ENCODE results near the gene UGT1A8.
"Not testable (repeated sequence)": the region's sequence is repeated elsewhere in the genome, so short reads cannot be mapped to it uniquely, and the experiment has no call there.

Gene UGT1A8

DNA sequence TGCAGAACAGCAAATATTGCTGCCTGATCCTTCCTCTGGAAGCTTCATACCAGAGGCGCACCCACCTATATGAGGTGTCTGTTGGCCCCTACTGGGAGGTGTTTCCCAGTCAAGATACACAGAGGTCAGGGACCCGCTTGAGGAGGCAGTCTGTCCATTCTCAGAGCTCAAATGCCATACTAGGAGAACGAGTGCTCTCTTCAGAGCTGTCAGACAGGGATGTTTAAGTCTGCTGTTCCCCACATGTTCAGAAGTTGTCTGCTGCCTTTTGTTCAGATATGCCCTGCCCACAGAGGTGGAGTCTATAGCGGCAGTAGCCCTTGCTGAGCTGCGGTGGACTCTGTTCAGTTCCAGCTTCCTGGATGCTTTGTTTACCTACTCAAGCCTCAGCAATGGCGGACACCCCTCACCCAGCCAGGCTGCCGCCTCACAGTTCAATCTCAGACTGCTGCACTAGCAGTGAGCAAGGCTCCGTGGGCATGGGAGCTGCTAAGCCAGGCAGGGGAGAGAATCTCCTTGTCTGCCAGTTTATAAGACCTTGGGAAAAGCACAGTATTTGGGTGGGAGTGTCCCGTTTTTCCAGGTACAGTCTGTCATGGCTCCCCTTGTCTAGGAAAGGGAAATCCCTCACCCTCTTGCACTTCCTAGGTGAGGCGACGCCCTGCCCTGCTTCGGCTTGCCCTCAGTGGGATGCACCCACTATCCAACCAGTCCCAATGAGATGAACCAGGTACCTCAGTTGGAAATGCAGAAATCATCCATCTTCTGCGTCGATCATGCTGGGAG lies 119.6 kb downstream of the UGT1A8 start:
- not testable (repeated sequence) for DNase-seq

DNA sequence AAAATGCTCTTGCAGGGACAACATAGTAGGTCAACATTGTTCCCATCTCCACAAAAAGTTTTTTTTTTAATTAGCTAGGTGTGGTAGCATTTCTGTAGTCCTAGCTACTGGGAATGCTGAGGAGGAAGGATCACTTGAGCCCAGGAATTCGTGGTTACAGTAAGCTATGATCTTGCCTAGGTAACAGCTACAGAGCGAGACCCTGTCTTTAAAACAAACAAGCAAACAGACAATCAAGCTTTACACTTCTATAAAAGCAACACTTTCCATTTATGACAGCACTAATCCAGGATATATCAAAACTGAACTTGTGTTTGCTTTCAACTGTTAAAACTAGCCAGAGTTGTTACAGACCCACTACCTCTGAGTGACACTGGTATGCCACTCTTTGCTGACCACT lies 123.4 kb downstream of the UGT1A8 start:
- no peak for DNase-seq

DNA sequence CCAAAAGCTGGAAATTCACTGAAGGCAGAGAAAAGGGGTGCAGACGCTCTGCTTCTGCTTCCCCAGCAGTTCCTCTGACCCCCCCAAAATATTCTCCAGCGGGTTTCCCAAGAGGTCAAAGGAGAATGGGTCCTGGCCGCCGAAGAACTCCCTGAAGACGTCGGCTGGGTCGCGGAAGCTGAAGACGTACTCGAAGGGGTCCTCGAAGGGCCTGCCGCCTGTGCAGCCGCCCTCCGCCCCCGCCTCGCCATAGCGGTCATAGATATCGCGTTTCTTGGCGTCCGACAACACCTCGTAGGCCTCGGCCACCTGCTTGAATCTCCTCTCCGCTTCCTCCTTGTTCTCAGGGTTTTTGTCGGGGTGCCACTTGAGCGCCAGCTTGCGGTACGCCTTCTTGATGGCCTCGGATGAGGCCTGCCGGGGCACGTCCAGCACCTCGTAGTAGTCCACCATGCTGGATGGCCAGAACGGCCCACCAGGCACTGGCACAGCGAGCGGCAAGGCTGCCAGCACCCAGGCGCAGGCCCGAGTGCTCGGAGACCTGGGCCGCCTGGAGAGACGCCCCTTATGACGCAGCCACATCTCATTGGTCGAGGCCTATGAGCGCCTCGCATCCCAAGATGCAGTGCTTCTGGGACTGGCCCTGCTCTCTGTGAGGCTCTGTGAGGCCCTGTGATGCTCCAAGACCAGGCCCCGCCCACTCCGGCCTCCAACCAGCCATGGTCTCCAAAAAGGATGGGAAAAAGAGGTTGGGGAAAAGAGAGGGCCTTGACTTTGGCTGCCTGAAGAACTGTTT lies 126.2 kb downstream of the UGT1A8 start:
- no peak for DNase-seq

- DNase-seq, result no peak
Measured at GRCh38 chr2:233745073-233745755, 127.8 kb downstream of the UGT1A8 start.

GRCh38 chr2:233745838-233746237 lies 128.4 kb downstream of the UGT1A8 start:
- DNase-seq, result not testable (repeated sequence)

- no peak for DNase-seq
Measured at GRCh38 chr2:233746475-233747282, 129.2 kb downstream of the UGT1A8 start.

GRCh38 chr2:233747283-233747544 lies 129.8 kb downstream of the UGT1A8 start:
- DNase-seq, result no peak

DNA sequence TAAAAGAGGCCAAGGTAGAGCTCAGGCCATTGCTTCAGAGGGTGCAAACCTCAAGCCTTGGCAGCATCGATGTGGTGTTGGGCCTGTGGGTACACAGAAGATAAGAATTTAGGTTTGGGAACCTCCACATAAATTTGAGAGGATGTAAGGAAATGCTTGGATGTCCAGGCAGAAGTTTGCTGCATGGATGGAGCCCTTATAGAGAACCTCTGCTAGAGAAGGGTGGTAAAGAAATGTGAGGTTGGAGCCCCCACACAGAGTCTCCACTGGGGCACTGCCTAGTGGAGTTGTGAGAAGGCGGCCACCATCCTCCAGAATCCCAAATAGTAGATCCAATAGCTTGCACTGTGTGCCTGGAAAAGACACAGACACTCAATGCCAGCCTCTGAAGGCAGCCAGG lies 133.3 kb downstream of the UGT1A8 start:
- not testable (repeated sequence) for DNase-seq

- not testable (repeated sequence) for DNase-seq
Measured at GRCh38 chr2:233751212-233752009, 134.0 kb downstream of the UGT1A8 start.

DNA sequence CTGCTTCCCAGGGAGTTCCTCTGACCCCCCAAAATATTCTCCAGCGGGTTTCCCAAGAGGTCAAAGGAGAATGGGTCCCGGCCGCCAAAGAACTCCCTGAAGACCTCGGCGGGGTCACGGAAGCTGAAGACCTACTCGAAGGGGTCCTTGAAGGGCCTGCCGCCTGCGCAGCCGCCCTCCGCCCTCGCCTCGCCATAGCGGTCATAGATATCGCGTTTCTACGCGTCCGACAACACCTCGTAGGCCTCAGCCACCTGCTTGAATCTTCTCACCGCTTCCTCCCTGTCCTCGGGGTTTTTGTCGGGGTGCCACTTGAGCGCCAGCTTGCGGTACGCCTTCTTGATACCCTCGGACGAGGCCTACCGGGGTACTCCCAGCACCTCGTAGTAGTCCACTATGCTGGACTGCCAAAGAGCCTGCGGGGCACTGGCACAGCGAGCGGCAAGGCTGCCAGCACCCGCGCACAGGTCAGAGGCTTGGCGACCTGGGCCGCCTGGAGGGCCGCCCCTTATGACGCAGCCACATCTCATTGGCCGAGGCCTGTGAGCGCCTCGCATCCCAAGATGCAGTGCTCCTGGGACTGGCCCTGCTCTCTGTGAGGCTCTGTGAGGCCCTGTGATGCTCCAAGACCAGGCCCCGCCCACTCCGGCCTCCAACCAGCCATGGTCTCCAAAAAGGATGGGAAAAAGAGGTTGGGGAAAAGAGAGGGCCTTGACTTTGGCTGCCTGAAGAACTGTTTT lies 137.6 kb downstream of the UGT1A8 start:
- no peak for DNase-seq

DNA sequence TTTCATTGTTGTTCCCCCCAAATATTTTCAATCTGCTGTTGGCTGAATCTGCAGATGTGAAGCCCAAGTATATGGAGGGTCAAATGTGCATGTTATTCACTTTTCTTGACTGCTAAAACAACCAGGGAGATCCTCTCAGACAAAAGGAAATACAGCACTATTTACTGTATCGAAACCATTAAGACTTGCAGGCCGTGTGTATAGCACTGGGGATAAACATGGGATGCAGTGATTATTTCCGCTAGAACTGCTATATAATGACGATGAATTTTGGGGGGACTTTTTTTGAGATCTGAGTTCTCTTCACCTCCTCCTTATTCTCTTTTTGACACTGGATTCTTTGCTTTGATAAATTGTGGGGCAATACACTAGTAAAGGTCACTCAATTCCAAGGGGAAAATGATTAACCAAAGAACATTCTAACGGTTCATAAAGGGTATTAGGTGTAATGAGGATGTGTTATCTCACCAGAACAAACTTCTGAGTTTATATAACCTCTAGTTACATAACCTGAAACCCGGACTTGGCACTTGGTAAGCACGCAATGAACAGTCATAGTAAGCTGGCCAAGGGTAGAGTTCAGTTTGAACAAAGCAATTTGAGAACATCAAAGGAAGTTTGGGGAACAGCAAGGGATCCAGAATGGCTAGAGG lies 139.1 kb downstream of the UGT1A8 start:
- no peak for DNase-seq

GRCh38 chr2:233758141-233758540 lies 140.7 kb downstream of the UGT1A8 start:
- no peak for DNase-seq

DNA sequence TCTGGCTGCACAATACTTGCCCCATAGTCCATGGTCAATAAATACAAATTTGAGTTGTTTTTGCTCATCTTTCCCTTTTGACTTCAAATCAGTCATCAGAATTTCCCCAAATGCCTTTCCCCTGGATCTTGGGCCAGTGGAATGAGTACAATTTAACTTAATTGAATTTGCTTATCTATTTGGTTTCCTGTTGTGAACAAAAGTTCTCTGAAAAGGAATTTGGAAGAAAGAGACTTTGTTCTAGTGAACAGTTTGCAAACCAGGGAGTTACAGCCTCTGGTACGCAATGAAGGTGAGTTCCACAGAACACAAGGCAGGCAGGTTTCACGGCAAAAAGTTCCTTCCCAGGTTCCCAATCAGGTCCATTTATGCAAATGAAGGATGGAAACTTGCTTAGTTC lies 141.4 kb downstream of the UGT1A8 start:
- no peak for DNase-seq

- no peak for DNase-seq
Measured at GRCh38 chr2:233760043-233760442, 142.6 kb downstream of the UGT1A8 start, which contains the start of gene UGT1A1. Gene UGT1A1, plus strand, starts transcription at chr2:233760270. Its CDS starts 18 bp downstream, at chr2:233760288.

GRCh38 chr2:233761040-233761769 lies 143.8 kb downstream of the UGT1A8 start:
- no peak for DNase-seq

DNA sequence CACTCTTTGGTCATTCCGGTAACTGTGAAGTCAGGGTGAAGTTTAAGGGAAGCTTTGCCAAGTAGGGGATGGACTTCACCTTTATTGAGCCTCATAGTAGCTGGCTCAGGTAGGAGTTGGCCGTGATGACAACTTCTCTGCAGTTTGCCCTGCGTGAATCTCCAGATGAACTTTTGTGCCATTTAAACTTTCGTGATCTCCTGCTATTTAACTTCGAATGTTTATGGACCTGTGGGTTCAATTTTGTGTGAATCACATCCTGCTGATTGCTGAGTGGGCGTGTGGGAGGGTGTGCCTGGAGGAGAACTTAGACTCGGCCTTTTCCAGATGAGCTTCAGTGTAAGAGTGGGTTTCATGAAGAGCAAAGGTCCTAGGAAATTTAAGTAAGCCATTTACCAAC lies 146.8 kb downstream of the UGT1A8 start:
- no peak for DNase-seq

GRCh38 chr2:233764761-233765160 lies 147.3 kb downstream of the UGT1A8 start:
- DNase-seq, result no peak

DNA sequence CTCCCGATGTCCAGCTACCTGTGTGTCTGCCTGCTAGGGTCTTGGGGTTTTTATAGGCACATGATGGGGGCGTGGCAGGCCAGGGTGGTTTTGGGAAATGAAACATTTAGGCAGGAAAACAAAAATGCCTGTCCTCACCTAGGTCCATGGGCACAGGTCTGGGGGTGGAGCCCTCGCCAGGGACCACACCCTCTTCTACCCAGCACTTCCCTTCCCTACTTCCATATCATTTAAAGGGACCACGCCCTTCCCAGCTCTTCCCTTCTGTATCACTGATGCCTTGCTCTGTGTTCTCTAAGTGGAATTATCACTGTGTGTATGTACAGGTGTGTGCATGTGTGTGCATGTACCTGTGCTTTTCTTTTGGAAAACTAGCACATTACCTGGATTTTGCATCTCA lies 149.0 kb downstream of the UGT1A8 start:
- no peak for DNase-seq

DNA sequence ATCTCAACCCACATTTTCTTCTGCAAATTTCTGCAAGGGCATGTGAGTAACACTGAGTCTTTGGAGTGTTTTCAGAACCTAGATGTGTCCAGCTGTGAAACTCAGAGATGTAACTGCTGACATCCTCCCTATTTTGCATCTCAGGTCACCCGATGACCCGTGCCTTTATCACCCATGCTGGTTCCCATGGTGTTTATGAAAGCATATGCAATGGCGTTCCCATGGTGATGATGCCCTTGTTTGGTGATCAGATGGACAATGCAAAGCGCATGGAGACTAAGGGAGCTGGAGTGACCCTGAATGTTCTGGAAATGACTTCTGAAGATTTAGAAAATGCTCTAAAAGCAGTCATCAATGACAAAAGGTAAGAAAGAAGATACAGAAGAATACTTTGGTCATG lies 150.6 kb downstream of the UGT1A8 start:
- DNase-seq, result no peak

DNA sequence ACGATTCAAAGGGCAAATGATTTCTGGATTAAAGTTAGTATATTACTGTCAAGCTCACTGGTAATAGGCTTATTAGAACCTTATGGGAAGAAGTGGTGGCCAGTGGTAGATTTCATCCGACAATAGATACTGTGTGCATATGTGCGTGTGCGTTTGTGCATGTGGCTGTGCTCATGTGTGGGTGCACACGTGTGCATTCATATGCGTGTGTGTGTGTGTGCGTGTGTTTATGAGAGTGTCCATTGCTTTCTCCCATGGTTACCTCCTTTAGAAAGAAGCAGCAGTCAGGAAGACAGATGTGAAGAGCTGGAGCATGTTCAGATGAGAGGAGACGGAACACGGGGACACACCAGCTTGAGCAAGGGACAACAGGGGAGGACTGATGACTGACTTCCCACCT lies 151.8 kb downstream of the UGT1A8 start:
- DNase-seq, result no peak
